Measurements from ENCODE around the gene SLC16A8.
"Not testable (repeated sequence)": the region's sequence is repeated elsewhere in the genome, so short reads cannot be mapped to it uniquely, and the experiment has no call there.

The SLC16A8 gene

GRCh38 chr22:38085501-38085900 is 1.5 kb upstream of the SLC16A8 start:
- DNase-seq: no peak

- no peak for DNase-seq
These were observed 1.1 kb upstream of the SLC16A8 start for GRCh38 chr22:38085056-38085455.

GRCh38 chr22:38082986-38083710 is 836 bp downstream of the SLC16A8 start:
- DNase-seq: no peak

- no peak for DNase-seq
These were observed 1.8 kb downstream of the SLC16A8 start for GRCh38 chr22:38081941-38082828.

- DNase-seq: no peak
These were observed 2.4 kb downstream of the SLC16A8 start for GRCh38 chr22:38081636-38081940.

GRCh38 chr22:38080850-38081635 is 2.9 kb downstream of the SLC16A8 start:
- no peak for DNase-seq

- no peak for DNase-seq
These were observed 3.5 kb downstream of the SLC16A8 start for GRCh38 chr22:38080474-38080849.

GRCh38 chr22:38079804-38080203 is 4.2 kb downstream of the SLC16A8 start:
- DNase-seq: no peak

- not testable (repeated sequence) for DNase-seq
These were observed 4.8 kb downstream of the SLC16A8 start for GRCh38 chr22:38079208-38079607.

- no peak for DNase-seq
These were observed 5.7 kb downstream of the SLC16A8 start for GRCh38 chr22:38078046-38078840.

- no peak for DNase-seq
These were observed 6.4 kb downstream of the SLC16A8 start for GRCh38 chr22:38077595-38077994.

- DNase-seq: no peak
These were observed 6.9 kb downstream of the SLC16A8 start for GRCh38 chr22:38077096-38077495.

GRCh38 chr22:38075961-38076360 is 8.0 kb downstream of the SLC16A8 start:
- no peak for DNase-seq

- DNase-seq: no peak
These were observed 8.7 kb downstream of the SLC16A8 start for GRCh38 chr22:38075105-38075825.

- no peak for DNase-seq
These were observed 9.5 kb downstream of the SLC16A8 start for GRCh38 chr22:38074181-38075104.

GRCh38 chr22:38073150-38074130 is 10.5 kb downstream of the SLC16A8 start:
- no peak for DNase-seq

- no peak for DNase-seq
These were observed 11.4 kb downstream of the SLC16A8 start for GRCh38 chr22:38072322-38073149.

All from activated T-cell treated with anti-CD3 and anti-CD28 coated beads for 4 hours (primary cell).